ENCODE data around the gene GC. TPM values are rescaled to one million over a fixed set of nuclear protein-coding genes. Genes with fewer than 3 reads are reported as not detected.

Gene GC
- total RNA-seq, 1 experiment from 2014 or later: not detected

DNA sequence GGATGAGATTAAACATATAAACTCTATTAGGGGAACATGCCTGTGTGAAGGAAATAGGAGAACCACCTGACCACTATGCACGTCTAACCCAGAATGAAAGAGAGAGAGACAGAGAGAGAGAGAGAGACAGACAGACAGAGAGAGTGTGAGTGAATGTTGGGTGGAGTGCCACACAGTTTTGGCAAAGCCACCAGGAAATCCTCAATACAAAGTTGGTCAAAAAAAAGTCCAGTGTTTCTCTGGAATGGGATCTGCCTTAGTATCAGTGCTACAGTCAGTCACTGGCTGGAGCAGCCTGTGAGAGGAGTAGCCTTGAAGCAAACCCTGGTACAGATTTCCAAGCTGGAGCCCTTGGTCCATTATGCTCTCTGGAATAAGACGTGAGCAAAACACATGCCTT lies 91.7 kb downstream of the GC start:
- peaks cover 11 to 18% of the 10 kb centered on the region in 2 experiments for H3K4me1 Mint-ChIP-seq
- WGBS (ENCODE audit: extremely low coverage, insufficient read length, low lambda C conversion rate): no CpG with 5 or more reads among the region's 2 CpGs
- H3T11ph ChIP-seq (ENCODE audit: low read length): no peak overlapping the region
- no peaks in the 10 kb centered on the region for H4K20me1 ChIP-seq (ENCODE audit: control insufficient read depth, insufficient read depth, insufficient read length)
- peaks cover 0 to 2% (median 0%) of the 10 kb centered on the region in 3 experiments; a peak in 1 of 7 replicates for H3K36me3 Mint-ChIP-seq (ENCODE audit: insufficient read depth in 1 of 3, low read depth in 3 of 3)
- no peaks in the 10 kb centered on the region for H3K9me3 Mint-ChIP-seq
- no peak overlapping the region for H3K23ac ChIP-seq (ENCODE audit: insufficient read length, low read depth, low read length)
- H2BK15ac ChIP-seq (ENCODE audit: low read depth, low read length): no peak overlapping the region
- DNase-seq: no peak
- no peak overlapping the region for H2BK20ac ChIP-seq (ENCODE audit: low read depth, low read length, poor library complexity, severe bottlenecking)
- H3K9me3 ChIP-seq (ENCODE audit: control insufficient read depth, low read depth, low read length): no peaks in the 10 kb centered on the region
- H3K18ac ChIP-seq (ENCODE audit: insufficient read length, low read depth, low read length): no peak overlapping the region
- no peak overlapping the region for H3K4me2 ChIP-seq (ENCODE audit: insufficient read depth, insufficient read length, low read length)
- TF ChIP-seq, protein P1, sequence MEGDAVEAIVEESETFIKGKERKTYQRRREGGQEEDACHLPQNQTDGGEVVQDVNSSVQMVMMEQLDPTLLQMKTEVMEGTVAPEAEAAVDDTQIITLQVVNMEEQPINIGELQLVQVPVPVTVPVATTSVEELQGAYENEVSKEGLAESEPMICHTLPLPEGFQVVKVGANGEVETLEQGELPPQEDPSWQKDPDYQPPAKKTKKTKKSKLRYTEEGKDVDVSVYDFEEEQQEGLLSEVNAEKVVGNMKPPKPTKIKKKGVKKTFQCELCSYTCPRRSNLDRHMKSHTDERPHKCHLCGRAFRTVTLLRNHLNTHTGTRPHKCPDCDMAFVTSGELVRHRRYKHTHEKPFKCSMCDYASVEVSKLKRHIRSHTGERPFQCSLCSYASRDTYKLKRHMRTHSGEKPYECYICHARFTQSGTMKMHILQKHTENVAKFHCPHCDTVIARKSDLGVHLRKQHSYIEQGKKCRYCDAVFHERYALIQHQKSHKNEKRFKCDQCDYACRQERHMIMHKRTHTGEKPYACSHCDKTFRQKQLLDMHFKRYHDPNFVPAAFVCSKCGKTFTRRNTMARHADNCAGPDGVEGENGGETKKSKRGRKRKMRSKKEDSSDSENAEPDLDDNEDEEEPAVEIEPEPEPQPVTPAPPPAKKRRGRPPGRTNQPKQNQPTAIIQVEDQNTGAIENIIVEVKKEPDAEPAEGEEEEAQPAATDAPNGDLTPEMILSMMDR (conservative IDR thresholded peaks at IDR 0.05): no peak
- H2AFZ ChIP-seq (ENCODE audit: low read length): no peak overlapping the region
- no peak overlapping the region for H2BK120ac ChIP-seq (ENCODE audit: low read depth, low read length, poor library complexity, severe bottlenecking)
- peaks cover 6% of the 10 kb centered on the region; the same call in 1 of the 2 replicates for H3K4me1 ChIP-seq (ENCODE audit: insufficient read depth, low read length)
- no peaks in the 10 kb centered on the region; the same call in 1 of the 2 replicates for H3K27me3 Mint-ChIP-seq (ENCODE audit: low read depth)
- no peak overlapping the region for H3K56ac ChIP-seq (ENCODE audit: insufficient read length, low read depth, low read length)
- H3K9ac ChIP-seq (ENCODE audit: extremely low read depth, insufficient read length, low read length): no peak overlapping the region
- peak overlapping the region in 1 of 3 experiments; percentile 29; a peak in 2 of 7 replicates for H3K27ac Mint-ChIP-seq
- no peak overlapping the region for H3K4ac ChIP-seq (ENCODE audit: low read depth, low read length)
- no peaks in the 10 kb centered on the region for H3K23me2 ChIP-seq (ENCODE audit: insufficient read length, low read depth, low read length, poor library complexity, severe bottlenecking)
- no peak overlapping the region for H4K8ac ChIP-seq (replicated peaks; ENCODE audit: insufficient read length, low read depth, low read length)
- no peak overlapping the region for H3K27ac ChIP-seq (ENCODE audit: insufficient read length, low read depth, low read length)
- no peaks in the 10 kb centered on the region for H3K79me1 ChIP-seq (ENCODE audit: insufficient read depth, low read depth, low read length, poor library complexity, severe bottlenecking)
- no peak overlapping the region for H4K91ac ChIP-seq (ENCODE audit: insufficient read length, low read depth, low read length)
- H3K14ac ChIP-seq (ENCODE audit: insufficient read depth, low read length): no peak overlapping the region
- H2AK5ac ChIP-seq (ENCODE audit: insufficient read length, low read length): no peak overlapping the region
- H2BK12ac ChIP-seq (ENCODE audit: insufficient read length, low read depth, low read length): no peak overlapping the region
- no peak overlapping the region for H3K4me3 Mint-ChIP-seq
- no peak overlapping the region for H2BK5ac ChIP-seq (ENCODE audit: insufficient read length, low read length)
- no peaks in the 10 kb centered on the region for H3K79me2 ChIP-seq (ENCODE audit: insufficient read depth, low read length)
- H3K27me3 ChIP-seq (ENCODE audit: insufficient read depth, low read length): no peaks in the 10 kb centered on the region
- no peak overlapping the region for H4K5ac ChIP-seq (ENCODE audit: insufficient read length, low read depth, low read length)

Other genes starting within 250 kb of the GC start
- 7.3 and 8.0 TPM in 2 replicates for gene NPFFR2, start 247.9 kb upstream of the GC start, total RNA-seq (2021)